Breast epithelium (tissue), 4 donors: ENCODE data around the gene NEDD4L. TPM values are rescaled to one million over a fixed set of nuclear protein-coding genes. Genes with fewer than 3 reads are reported as not detected.

Experiments used
- DNase-seq, 2 donors: peaks; one replicate each; pipeline ENCODE4 v3.0.0-alpha.2; 2019; ENCODE audit warnings: low spot score in 2 of 2
- H3K27ac ChIP-seq, 2 donors: fragments of 200-600 bp; sonication (generic) in 1 of 2; one replicate each; pipeline ENCODE4 v1.5.1; 2016 to 2019; ENCODE audit warnings: mild to moderate bottlenecking in 1 of 2
- H3K27me3 ChIP-seq, 2 donors: fragments of 200-600 bp; sonication (generic) in 1 of 2; one replicate each; pipeline versions ENCODE4 v1.5.1 to v1.6.0; 2017 to 2019; ENCODE audit warnings: control low read depth in 1 of 2, mild to moderate bottlenecking in 1 of 2
- H3K36me3 ChIP-seq: fragments of 200-600 bp; one replicate; pipeline ENCODE4 v1.5.1; 2019
- H3K4me1 ChIP-seq, 2 donors: fragments of 200-600 bp; sonication (generic); one replicate each; pipeline ENCODE4 v1.5.1; 2016 to 2019; ENCODE audit warnings: control low read depth in 1 of 2
- H3K4me3 ChIP-seq, 3 donors: fragments of 200-600 bp; sonication (generic); 1 replicate in 2 of 3; 2 replicates in 1 of 3; pipeline ENCODE4 v1.5.1; 2016 to 2019; ENCODE audit warnings: mild to moderate bottlenecking in 3 of 3, moderate library complexity in 2 of 3
- H3K9me3 ChIP-seq, 2 donors: fragments of 200-600 bp; sonication (generic) in 1 of 2; one replicate each; pipeline ENCODE4 v1.5.1; 2016 to 2019; ENCODE audit warnings: control low read depth in 1 of 2
- CTCF ChIP-seq, 3 donors: fragments of 450-650 bp; IDR thresholded peaks; one replicate each; pipeline ENCODE4 v1.5.1; 2016 to 2017; ENCODE audit warnings: antibody characterized with exemption in 3 of 3, mild to moderate bottlenecking in 3 of 3, moderate library complexity in 3 of 3
- POLR2A ChIP-seq: fragments of 450-650 bp; IDR thresholded peaks from one replicate; pipeline ENCODE4 v1.6.1; 2016; ENCODE audit warnings: antibody characterized with exemption, mild to moderate bottlenecking, moderate library complexity
- POLR2AphosphoS5 ChIP-seq, 3 donors: sonication (generic); formaldehyde crosslinking; IDR thresholded peaks; one replicate each; pipeline ENCODE4 v1.6.1; 2017; ENCODE audit warnings: antibody characterized with exemption in 3 of 3
- intact Hi-C: fragments of 100-400 bp; cut with DNase I; formaldehyde crosslinking; loops from one replicate; pipeline ENCODE4 v1.15.1; 2023; ENCODE audit warnings: low total_unique reads
- total RNA-seq, 3 donors: library from RNA; depleted of rRNA; stranded (reverse); fragments of >200 nt; gene quantifications; one replicate each; pipeline ENCODE4 v1.1.0, GENCODE V29; 2016

Gene NEDD4L
- total RNA-seq, 3 donors from 2014 or later: 26.2 to 162 (median 106) TPM

DNA sequence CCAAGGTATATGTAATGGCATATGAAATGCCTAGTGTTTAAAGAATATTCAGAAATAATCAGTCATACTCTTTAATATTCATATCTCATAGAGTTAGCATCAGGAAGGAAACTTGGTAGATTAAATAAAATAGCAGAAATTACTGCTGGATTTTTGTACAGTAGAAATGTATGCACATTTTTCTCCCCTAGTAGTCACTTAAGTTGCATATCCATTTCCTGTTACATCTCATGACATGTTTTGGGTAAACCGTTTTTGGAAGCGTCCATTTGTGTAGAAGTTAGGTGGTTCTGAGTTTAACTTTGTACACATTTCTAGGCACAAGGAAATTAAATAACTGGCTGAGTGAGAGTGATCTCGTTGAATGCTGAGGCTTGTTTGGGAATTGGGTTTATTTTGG is 21.9 kb downstream of the NEDD4L start:
- no peak overlapping the region for H3K27ac ChIP-seq
- H3K36me3 ChIP-seq: no peaks in the 10 kb centered on the region
- no peaks in the 10 kb centered on the region for H3K9me3 ChIP-seq
- H3K4me3 ChIP-seq: no peak overlapping the region
- DNase-seq: no peak
- TF ChIP-seq POLR2AphosphoS5 (IDR thresholded peaks at IDR 0.05) (no peak), CTCF (IDR thresholded peaks at IDR 0.05) (no peak), POLR2A (no peak)
- intact Hi-C loops: no loop called here
- no peaks in the 10 kb centered on the region for H3K4me1 ChIP-seq
- H3K27me3 ChIP-seq: no peaks in the 10 kb centered on the region

DNA sequence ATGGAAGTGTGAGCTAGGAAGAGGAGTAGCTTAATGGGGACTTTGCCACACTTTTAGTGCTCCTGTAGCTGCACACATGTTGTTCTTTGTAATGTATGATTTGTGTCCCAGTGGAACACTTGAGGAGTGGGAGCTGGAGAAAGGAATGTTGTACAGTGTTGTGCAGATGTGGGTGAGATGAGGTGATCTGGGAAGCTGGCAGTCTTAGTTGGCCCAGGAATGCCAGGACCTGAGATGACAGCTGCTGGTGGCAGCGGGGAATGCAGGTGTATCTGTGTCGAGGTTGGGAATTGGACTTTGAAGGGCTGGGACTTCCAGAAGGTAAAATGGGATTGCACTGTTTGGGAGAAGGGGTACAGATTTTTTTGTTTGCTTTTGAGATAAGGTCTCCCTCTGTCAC is 23.6 kb downstream of the NEDD4L start:
- Histone ChIP-seq H3K27me3 (no peaks in the 10 kb centered on the region), H3K4me1 (no peaks in the 10 kb centered on the region), H3K4me3 (no peak overlapping the region), H3K9me3 (no peaks in the 10 kb centered on the region), H3K27ac (no peak overlapping the region), H3K36me3 (no peaks in the 10 kb centered on the region)
- no peak for DNase-seq
- no peak for TF ChIP-seq POLR2AphosphoS5 (IDR thresholded peaks at IDR 0.05)
- TF ChIP-seq CTCF (IDR thresholded peaks at IDR 0.05): peak in 1 of 3 donors; percentile 8
- intact Hi-C loops: no loop called here

GRCh38 chr18:58069099-58069498 is 25.1 kb downstream of the NEDD4L start:
- no peak for DNase-seq
- H3K4me3 ChIP-seq: no peak overlapping the region
- H3K4me1 ChIP-seq: no peaks in the 10 kb centered on the region
- H3K27me3 ChIP-seq: no peaks in the 10 kb centered on the region
- no peaks in the 10 kb centered on the region for H3K36me3 ChIP-seq
- TF ChIP-seq POLR2AphosphoS5 (IDR thresholded peaks at IDR 0.05): no peak
- no peak for TF ChIP-seq CTCF (IDR thresholded peaks at IDR 0.05)
- TF ChIP-seq POLR2A: no peak
- intact Hi-C loops: no loop called here
- H3K9me3 ChIP-seq: no peaks in the 10 kb centered on the region
- H3K27ac ChIP-seq: no peak overlapping the region

- Histone ChIP-seq H3K4me3 (no peak overlapping the region), H3K27me3 (no peaks in the 10 kb centered on the region), H3K4me1 (no peaks in the 10 kb centered on the region), H3K36me3 (no peaks in the 10 kb centered on the region), H3K9me3 (no peaks in the 10 kb centered on the region), H3K27ac (no peak overlapping the region)
- intact Hi-C loops: no loop called here
- no peak for DNase-seq
- TF ChIP-seq CTCF (IDR thresholded peaks at IDR 0.05) (no peak), POLR2A (no peak), POLR2AphosphoS5 (IDR thresholded peaks at IDR 0.05) (no peak)
These were observed 25.8 kb downstream of the NEDD4L start for GRCh38 chr18:58069721-58070292.

DNA sequence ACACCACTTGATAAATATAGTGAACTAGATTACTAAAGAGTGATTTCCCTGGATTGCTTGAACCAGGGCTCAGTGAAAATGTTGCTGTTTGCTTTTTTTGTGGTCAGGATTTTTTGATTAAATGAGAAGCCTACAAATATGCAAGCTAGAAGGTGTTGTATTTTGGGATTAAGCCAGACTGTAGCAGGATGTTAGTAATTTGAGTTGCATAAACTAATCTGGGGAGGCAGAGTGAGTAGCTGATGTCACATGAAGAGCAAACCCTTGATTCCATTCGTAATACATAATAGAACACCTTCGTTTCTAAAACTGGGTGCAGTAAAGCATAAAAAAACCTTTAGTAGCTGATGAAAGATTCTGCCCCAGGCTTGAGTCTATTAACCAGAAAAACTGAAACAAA is 32.0 kb downstream of the NEDD4L start:
- Histone ChIP-seq H3K4me3 (no peak overlapping the region), H3K4me1 (peaks cover 0 to 5% of the 10 kb centered on the region in 2 donors), H3K36me3 (no peaks in the 10 kb centered on the region), H3K9me3 (no peaks in the 10 kb centered on the region), H3K27ac (peak overlapping the region in 1 of 2 donors; percentile 18), H3K27me3 (no peaks in the 10 kb centered on the region)
- TF ChIP-seq CTCF (IDR thresholded peaks at IDR 0.05) (no peak), POLR2AphosphoS5 (IDR thresholded peaks at IDR 0.05) (no peak), POLR2A (no peak)
- intact Hi-C loops: loop anchor here (2.0 kb wide), 1 partner anchor 79 kb away; no protein-coding TSS in a partner anchor
- no peak for DNase-seq
